ENCODE measurements around the gene SOX9. TPM values are rescaled to one million over a fixed set of nuclear protein-coding genes. Genes with fewer than 3 reads are reported as not detected.

The SOX9 gene
- total RNA-seq, 1 donor from 2014 or later, result 1.6 TPM

DNA sequence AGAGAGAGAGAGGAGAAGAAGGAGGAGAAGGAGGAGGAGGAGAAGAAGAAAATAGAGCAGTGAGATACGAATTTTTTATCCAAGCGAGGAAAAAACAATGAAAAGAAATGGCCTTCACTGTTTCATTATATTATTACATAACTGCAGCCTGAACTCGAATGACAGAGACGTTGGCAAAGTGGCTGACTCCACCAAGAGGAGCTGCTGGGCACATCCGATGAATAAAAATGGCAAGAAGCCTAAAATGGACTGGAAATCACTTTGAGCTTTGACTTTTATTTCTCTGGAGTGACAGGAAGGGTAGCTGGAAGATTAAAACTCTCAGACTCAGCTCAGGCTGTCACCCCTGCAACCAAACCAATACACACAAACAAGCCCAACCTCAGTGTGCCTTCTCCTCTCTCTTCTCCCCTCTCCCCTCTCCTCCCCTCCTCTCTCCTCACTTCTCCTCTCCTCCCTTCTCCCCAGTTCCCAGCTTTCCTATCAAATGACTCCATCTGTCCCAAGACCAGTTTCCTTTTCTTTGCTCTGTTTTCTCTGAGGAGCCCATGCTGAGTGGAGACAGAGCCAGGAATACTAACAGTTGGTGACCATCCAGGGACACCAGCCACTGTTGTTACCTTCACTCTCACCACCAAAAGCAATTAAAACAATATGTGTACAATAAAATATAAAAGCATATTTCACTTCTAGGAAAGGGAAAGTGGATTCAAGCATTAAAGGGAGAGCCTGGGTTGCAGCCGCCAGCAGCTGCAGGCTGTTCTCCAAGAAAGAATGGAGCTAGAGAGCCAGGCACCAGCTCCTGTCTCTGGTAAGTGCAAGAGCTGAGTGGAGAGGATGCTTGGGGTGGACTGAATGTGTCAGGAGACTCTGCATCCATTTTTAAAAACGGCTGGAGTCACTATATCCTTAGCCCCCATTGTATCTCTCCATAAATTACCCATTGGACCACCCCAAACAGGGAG lies 51.2 kb downstream of the SOX9 start:
- DNase-seq, result no peak
- TF ChIP-seq, protein P1, sequence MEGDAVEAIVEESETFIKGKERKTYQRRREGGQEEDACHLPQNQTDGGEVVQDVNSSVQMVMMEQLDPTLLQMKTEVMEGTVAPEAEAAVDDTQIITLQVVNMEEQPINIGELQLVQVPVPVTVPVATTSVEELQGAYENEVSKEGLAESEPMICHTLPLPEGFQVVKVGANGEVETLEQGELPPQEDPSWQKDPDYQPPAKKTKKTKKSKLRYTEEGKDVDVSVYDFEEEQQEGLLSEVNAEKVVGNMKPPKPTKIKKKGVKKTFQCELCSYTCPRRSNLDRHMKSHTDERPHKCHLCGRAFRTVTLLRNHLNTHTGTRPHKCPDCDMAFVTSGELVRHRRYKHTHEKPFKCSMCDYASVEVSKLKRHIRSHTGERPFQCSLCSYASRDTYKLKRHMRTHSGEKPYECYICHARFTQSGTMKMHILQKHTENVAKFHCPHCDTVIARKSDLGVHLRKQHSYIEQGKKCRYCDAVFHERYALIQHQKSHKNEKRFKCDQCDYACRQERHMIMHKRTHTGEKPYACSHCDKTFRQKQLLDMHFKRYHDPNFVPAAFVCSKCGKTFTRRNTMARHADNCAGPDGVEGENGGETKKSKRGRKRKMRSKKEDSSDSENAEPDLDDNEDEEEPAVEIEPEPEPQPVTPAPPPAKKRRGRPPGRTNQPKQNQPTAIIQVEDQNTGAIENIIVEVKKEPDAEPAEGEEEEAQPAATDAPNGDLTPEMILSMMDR (IDR thresholded peaks at IDR 0.05; ENCODE audit: partially characterized antibody, unreplicated experiment), result no peak
- Mint-ChIP-seq H3K4me1 (ENCODE audit: low read depth, unreplicated experiment) (peaks cover 5% of the 10 kb centered on the region), H3K36me3 (ENCODE audit: unreplicated experiment) (peaks cover 4% of the 10 kb centered on the region), H3K4me3 (ENCODE audit: unreplicated experiment) (no peak overlapping the region), H3K27me3 (ENCODE audit: unreplicated experiment) (no peaks in the 10 kb centered on the region), H3K9me3 (ENCODE audit: unreplicated experiment) (peaks cover under 1% of the 10 kb centered on the region), H3K27ac (ENCODE audit: unreplicated experiment) (no peak overlapping the region)

DNA sequence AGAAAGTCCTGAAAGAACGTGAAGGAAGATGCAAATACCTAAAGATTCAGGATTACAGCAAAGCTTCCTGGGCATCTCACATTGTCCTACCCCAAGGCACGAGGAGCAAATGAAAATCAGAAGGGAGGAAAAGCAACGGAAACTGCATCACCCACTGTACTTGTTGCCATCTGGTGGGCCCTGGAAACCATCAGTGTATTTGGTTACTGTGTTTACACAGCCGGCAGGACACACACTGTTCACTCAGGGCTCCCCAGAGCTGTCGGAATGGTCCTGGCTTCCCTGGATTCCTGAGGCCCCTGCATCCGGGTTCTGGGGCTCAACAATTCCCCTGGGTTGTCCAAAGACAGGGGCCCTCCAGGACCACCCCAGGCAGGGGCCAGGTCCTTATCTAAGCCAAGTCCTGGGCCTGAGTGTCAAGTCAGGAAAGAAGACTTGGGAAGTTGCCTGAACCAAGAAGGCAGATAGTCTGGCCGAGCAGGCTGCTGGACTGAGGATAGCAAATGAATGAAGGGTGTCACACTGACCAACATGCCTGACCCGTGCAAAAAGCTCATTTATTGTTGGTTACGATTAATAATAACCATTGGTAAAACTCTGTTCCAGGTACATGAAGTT lies 52.8 kb downstream of the SOX9 start:
- H3K36me3 Mint-ChIP-seq (ENCODE audit: unreplicated experiment), result no peaks in the 10 kb centered on the region
- H3K27me3 Mint-ChIP-seq (ENCODE audit: unreplicated experiment), result no peaks in the 10 kb centered on the region
- TF ChIP-seq, protein P1 (IDR thresholded peaks at IDR 0.05; ENCODE audit: partially characterized antibody, unreplicated experiment), result no peak
- no peak for DNase-seq
- H3K4me3 Mint-ChIP-seq (ENCODE audit: unreplicated experiment), result no peak overlapping the region
- H3K4me1 Mint-ChIP-seq (ENCODE audit: low read depth, unreplicated experiment), result peaks cover 5% of the 10 kb centered on the region
- no peak overlapping the region for H3K27ac Mint-ChIP-seq (ENCODE audit: unreplicated experiment)
- H3K9me3 Mint-ChIP-seq (ENCODE audit: unreplicated experiment), result peaks cover 3% of the 10 kb centered on the region

GRCh38 chr17:72175263-72175662 lies 54.4 kb downstream of the SOX9 start:
- no peak overlapping the region for H3K4me3 Mint-ChIP-seq (ENCODE audit: unreplicated experiment)
- no peaks in the 10 kb centered on the region for H3K36me3 Mint-ChIP-seq (ENCODE audit: unreplicated experiment)
- TF ChIP-seq, protein P1 (IDR thresholded peaks at IDR 0.05; ENCODE audit: partially characterized antibody, unreplicated experiment), result no peak
- H3K9me3 Mint-ChIP-seq (ENCODE audit: unreplicated experiment), result peaks cover 3% of the 10 kb centered on the region
- H3K4me1 Mint-ChIP-seq (ENCODE audit: low read depth, unreplicated experiment), result peaks cover 5% of the 10 kb centered on the region
- DNase-seq, result no peak
- no peak overlapping the region for H3K27ac Mint-ChIP-seq (ENCODE audit: unreplicated experiment)
- no peaks in the 10 kb centered on the region for H3K27me3 Mint-ChIP-seq (ENCODE audit: unreplicated experiment)

Measured in glutamatergic neuron (in vitro differentiated cells).